Measurements from ENCODE around the gene JUND. TPM values are rescaled to one million over a fixed set of nuclear protein-coding genes. Genes with fewer than 3 reads are reported as not detected.

Gene JUND
- total and polyA plus RNA-seq, 2 of the 4 experiments (the other 2 are of a cell fraction) = 14.2 to 77.2 TPM

- no peak overlapping the region for H3K56ac ChIP-seq (ENCODE audit: extremely low read depth, insufficient read depth, low read length)
- H2AK9ac ChIP-seq (replicated peaks; ENCODE audit: low read depth, low read length, poor library complexity) = no peak overlapping the region
- H3K27ac ChIP-seq (ENCODE audit: insufficient read depth, low read length) = no peak overlapping the region
- ATAC-seq (ENCODE audit: low read depth) (no peak), DNase-seq (no peak)
- intact Hi-C loops (cut with micrococcal nuclease) = loop anchor here (5.0 kb wide), 1 partner anchor 117 kb away; the partner anchor contains the start of gene RAB3A
- H3K4ac ChIP-seq (ENCODE audit: low read depth, low read length) = no peak overlapping the region
- no peak overlapping the region for H2BK5ac ChIP-seq (ENCODE audit: low read depth, low read length, poor library complexity, severe bottlenecking)
- H3K4me1 ChIP-seq (ENCODE audit: control insufficient read depth, insufficient read depth, low read length) = peaks cover 5% of the 10 kb centered on the region; the same call in 1 of the 2 replicates
- H4K8ac ChIP-seq (ENCODE audit: low read depth in 2 of 2, low read length in 2 of 2) = no peak overlapping the region
- no peak overlapping the region for H3K14ac ChIP-seq (replicated peaks; ENCODE audit: low read depth, low read length)
- BruUV-seq (replicated peaks) = no TSS peak
- no peak overlapping the region for H3K4me2 ChIP-seq (ENCODE audit: low read depth, low read length)
- no peak overlapping the region for H3K9ac ChIP-seq (ENCODE audit: low read depth, low read length)
- peaks cover 6% of the 10 kb centered on the region for H3K36me3 ChIP-seq (ENCODE audit: control insufficient read depth, insufficient read depth, low read length)
- H2BK120ac ChIP-seq (ENCODE audit: low read depth, low read length) = no peak overlapping the region
- no peak overlapping the region for H4K5ac ChIP-seq (ENCODE audit: low read depth, low read length)
- peaks cover 7% of the 10 kb centered on the region for H3K9me1 ChIP-seq (ENCODE audit: insufficient read depth, low read length)
- no peak overlapping the region for H2AFZ ChIP-seq (replicated peaks; ENCODE audit: low read length, poor library complexity)
- H3K18ac ChIP-seq (ENCODE audit: low read depth, low read length) = no peak overlapping the region
- H4K20me1 ChIP-seq (ENCODE audit: insufficient read depth, low read length) = 0 out of 2 replicates have a peak, but pooled peaks cover 3% of the 10 kb centered on the region
- H3K9me3 ChIP-seq (ENCODE audit: control insufficient read depth, insufficient read depth, low read length) = no peaks in the 10 kb centered on the region
- no CpG with 5 or more reads among the region's 7 CpGs for WGBS, 2 experiments (ENCODE audit: extremely low coverage in 2 of 2, insufficient read length in 1 of 2)
- no peak overlapping the region for H3K4me3 ChIP-seq (ENCODE audit: insufficient read depth, low read depth, low read length)
- no peaks in the 10 kb centered on the region for H3K27me3 ChIP-seq (ENCODE audit: control insufficient read depth, insufficient read depth, low read length)
- no peak overlapping the region for H4K91ac ChIP-seq (ENCODE audit: insufficient read depth, low read depth, low read length)
- peaks cover 40 to 75% of the 10 kb centered on the region in 2 experiments for H3K79me1 ChIP-seq (ENCODE audit: low read depth in 1 of 2, low read length in 2 of 2)
- no peak overlapping the region for H2BK20ac ChIP-seq (ENCODE audit: low read depth, low read length)
- ChIA-PET POLR2A (ENCODE audit: unreplicated experiment) (no interaction called here), CTCF (interaction anchor here (3.7 kb wide), 1 partner anchor 40 kb away, joined by 49 read pairs; the partner anchor contains the start of gene JUND)
- no peak overlapping the region for H2AK5ac ChIP-seq (ENCODE audit: low read depth, low read length)
- in situ Hi-C loops (cut with MboI; ENCODE audit: low sequenced_read_pairs) = loop anchor here (5.0 to 10.0 kb wide), 2 partner anchors 42 to 125 kb away; partner anchors contain the start of gene MPV17L2
- no peak for TF ChIP-seq ELK1 (IDR thresholded peaks at IDR 0.05; ENCODE audit: borderline replicate concordance, low read depth, low read length)
- no peak for TF ChIP-seq MAZ (IDR thresholded peaks at IDR 0.05; ENCODE audit: borderline replicate concordance, low read depth, low read length)
- TF ChIP-seq POLR2A (IDR thresholded peaks at IDR 0.05; ENCODE audit: low read depth, low read length) = no peak
- no peak for TF ChIP-seq MXI1 (IDR thresholded peaks at IDR 0.05; ENCODE audit: borderline replicate concordance, low read depth, low read length)
- TF ChIP-seq RCOR1 (IDR thresholded peaks at IDR 0.05; ENCODE audit: insufficient replicate concordance, low read length) = no peak
- TF ChIP-seq SMC3 (IDR thresholded peaks at IDR 0.05; ENCODE audit: low read depth, low read length) = no peak
- no peak for TF ChIP-seq RAD21 (IDR thresholded peaks at IDR 0.05; ENCODE audit: low read length)
- no peak for TF ChIP-seq CHD1 (IDR thresholded peaks at IDR 0.05; ENCODE audit: low read depth, low read length)
- TF ChIP-seq NFE2L2 (IDR thresholded peaks at IDR 0.05; ENCODE audit: low read depth, low read length) = no peak
- no peak for TF ChIP-seq USF2 (IDR thresholded peaks at IDR 0.05; ENCODE audit: low read depth, low read length)
- no peak for TF ChIP-seq CEBPB (IDR thresholded peaks at IDR 0.05; ENCODE audit: low read depth, low read length)
- no peak for TF ChIP-seq RFX5 (IDR thresholded peaks at IDR 0.05; ENCODE audit: low read depth, low read length)
- TF ChIP-seq MAFK (IDR thresholded peaks at IDR 0.05; ENCODE audit: low read depth, low read length) = no peak
- TF ChIP-seq FOS (IDR thresholded peaks at IDR 0.05; ENCODE audit: low read depth, low read length) = no peak
- TF ChIP-seq, protein P1, sequence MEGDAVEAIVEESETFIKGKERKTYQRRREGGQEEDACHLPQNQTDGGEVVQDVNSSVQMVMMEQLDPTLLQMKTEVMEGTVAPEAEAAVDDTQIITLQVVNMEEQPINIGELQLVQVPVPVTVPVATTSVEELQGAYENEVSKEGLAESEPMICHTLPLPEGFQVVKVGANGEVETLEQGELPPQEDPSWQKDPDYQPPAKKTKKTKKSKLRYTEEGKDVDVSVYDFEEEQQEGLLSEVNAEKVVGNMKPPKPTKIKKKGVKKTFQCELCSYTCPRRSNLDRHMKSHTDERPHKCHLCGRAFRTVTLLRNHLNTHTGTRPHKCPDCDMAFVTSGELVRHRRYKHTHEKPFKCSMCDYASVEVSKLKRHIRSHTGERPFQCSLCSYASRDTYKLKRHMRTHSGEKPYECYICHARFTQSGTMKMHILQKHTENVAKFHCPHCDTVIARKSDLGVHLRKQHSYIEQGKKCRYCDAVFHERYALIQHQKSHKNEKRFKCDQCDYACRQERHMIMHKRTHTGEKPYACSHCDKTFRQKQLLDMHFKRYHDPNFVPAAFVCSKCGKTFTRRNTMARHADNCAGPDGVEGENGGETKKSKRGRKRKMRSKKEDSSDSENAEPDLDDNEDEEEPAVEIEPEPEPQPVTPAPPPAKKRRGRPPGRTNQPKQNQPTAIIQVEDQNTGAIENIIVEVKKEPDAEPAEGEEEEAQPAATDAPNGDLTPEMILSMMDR (conservative IDR thresholded peaks at IDR 0.05; ENCODE audit: low read depth, low read length) = no peak
- TF ChIP-seq BHLHE40 (IDR thresholded peaks at IDR 0.05; ENCODE audit: low read depth, low read length) = no peak
- no peak overlapping the region for H3K23ac ChIP-seq (ENCODE audit: low read depth, low read length)
- dilution Hi-C loops (cut with HindIII; ENCODE audit: low sequenced_read_pairs, unreplicated experiment) = no loop called here
- no peak overlapping the region for H2BK15ac ChIP-seq (ENCODE audit: low read depth, low read length)
Measured at GRCh38 chr19:18319591-18320135, 38.2 kb upstream of the JUND start.
